Stimulated activated CD4-positive, alpha-beta T cell treated with anti-CD3 and anti-CD28 coated beads, Interleukin-1b, Interleukin-23, amount 100 ng/mL, for 1 hour (primary cell): Measurements from ENCODE around the gene CIB2.

Experiments used
- DNase-seq, 2 donors: peaks; one replicate each; pipeline ENCODE4 v3.0.0-alpha.2; 2020; ENCODE audit warnings: low read depth in 2 of 2

Gene CIB2

DNA sequence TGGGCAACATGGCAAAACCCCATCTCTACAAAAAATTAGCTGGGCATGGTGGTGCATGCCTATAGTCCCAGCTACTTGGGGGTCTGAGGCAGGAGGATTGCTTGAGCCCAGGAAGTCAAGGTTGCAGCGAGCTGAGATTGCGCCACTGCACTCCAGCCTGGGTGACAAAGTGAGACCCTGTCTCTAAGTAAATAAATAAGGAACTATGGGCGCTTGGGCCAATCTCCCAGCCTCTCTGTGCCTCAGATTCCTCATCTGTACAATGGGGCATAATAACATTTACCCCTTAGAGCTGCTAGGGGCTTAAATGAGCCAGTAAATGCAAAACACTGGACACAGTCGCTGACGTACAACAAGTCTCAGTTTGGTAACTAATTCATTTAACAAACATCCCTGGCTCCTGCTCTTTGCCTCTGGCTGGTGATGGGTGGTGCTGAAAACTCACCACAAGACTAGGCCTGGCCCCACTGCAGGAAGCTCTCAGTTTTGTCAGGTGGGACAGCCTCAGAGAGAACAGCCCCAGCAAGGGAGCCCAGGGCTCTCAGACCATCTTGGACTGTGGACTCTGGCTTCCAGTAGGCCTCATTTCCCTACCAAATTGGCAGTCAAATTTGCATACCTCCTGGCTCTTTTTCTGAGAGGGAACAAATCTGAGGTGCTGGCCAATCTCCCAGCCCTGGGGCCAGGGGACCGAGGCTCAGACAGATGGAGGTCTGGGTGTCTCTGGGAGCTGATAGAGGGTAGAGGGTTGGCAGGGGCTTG, 47.4 kb downstream of the CIB2 start:
- no peak for DNase-seq

DNA sequence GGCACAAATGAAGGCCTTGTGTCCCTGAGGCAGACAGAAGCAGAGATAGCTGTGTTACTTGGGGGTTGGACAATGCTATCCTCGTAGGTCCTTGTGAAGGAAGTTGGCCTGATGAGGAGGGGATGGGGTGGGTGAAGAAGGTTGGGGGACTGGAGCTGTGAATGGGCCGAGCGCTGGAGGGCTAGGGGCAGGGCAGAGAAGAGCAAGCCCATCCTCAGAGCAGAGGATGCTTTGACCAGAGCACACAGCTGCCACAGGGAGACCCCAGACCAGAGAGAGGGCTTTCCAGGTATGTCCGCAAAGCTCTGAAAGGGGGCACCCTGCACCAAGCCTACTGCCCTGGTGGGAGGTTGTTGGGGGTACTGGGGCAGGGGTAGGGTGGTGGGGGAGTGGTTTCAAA, 48.1 kb downstream of the CIB2 start:
- no peak for DNase-seq

DNA sequence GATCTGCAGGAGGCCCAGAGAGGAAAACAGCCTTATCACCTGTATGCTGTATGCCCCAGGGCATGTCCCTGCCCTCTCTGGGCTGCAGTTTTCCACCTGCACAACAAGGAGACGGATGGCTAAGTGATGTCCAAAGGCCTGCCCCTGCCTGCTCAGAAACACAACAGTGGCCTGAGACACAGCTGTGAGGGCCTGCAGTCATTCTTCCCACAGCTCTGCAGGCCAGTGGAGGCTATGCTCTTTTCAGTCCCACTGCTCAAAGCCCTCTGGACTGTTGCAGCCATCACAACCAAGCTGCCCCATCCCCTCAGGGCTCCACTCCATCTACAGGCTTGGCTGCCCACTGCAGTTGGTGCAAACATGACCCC, 48.5 kb downstream of the CIB2 start:
- no peak for DNase-seq

DNA sequence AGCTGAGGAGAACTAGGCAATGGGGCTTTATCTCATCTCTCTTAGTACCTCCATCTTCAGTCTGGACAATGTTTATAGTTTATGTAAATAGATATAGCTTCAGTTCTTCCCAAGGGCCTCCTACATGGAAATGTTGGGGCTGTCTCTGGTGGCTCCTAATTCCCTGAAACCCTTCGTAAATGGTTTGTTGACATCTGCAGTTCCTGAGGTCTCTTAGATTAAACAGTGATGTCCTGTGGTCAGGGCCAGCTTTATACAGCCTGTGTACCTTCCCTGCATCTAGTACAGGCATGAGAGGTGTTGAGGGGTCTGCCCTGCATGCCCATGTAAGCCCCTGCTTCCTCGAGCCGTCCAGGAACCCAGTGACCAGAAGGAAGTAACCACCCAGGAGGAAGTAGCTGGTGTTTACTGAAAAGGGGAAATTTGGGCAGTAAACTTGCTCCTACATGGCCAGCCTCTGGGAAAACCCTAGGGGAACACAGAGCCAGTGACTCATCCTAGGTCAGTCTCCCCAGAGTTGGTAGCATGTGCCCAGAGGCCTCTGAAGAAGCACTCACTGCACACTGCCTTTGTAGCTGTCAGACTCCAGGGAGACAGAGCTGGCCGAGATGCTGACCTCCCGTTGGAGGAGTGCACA, 49.0 kb downstream of the CIB2 start:
- DNase-seq: no peak

DNA sequence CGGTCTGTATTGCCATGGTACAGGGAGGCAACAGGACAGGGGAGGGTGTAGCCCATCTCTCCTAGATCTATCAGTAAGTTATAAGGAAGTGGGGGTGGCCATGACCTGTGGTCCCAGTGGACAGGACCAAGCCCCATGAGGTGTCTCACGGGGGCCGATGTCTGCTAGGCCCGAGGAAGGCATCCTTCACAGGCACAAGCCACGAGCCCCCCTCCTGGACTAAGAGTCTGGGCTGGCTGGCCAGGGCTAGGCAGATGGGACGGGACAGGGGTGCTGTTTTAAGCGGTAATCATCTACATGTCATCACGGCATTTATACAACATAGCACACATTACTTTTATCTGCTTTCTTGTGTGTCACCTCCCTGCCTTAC, 51.2 kb downstream of the CIB2 start:
- no peak for DNase-seq

DNA sequence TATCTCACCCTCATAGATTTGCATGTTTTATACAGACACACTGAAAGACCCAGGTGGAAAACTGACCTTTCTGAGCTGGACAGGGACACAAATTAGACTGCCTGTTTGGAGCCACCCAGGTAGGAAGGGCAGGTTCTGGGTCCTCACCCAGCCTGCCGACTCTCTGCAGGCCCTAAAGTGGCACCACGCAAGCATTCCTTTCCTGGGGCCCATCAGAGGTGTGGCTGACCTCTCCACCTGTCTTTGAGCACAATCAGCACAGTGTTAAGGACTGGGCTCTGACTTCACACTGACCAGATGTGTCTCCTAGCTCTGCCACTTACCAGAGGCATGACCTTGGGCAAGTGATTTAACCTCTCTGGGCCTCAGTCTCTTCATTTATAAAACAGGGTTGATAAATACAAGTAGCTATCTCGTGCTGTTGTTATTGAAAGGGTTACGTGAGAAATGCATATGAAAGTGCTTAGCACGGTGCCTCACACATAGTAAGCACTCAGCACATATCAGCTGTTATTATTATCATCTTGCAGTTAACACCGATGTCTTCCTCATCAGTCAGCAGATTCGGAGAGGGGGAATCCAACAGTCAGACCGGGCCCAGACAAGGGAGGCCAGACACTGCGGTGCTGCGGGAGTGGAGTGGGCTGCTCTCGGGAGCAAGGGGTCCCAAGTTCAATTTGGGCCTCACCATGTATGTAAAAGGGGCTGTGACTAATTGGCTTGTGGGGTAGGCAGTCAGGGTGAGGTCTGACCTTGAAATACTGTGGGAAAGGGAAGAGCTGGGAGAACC, 51.8 kb downstream of the CIB2 start:
- no peak for DNase-seq

DNA sequence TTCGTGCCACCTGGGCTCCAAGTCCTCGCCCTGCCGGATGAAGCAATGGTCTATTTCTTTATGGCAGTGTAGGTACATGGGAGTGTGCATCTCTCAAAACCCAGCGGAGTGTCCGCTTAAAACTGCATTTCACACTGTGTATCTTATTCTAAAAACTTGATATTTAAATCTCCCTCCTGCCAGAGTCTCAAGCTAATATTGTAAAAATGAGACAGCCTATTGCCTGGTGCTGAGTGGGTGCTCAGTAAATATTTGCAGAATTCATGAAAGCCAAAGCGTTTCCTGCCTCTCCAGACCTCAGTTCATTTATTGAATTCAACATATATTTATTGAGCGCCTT, 53.4 kb downstream of the CIB2 start:
- DNase-seq: no peak

DNA sequence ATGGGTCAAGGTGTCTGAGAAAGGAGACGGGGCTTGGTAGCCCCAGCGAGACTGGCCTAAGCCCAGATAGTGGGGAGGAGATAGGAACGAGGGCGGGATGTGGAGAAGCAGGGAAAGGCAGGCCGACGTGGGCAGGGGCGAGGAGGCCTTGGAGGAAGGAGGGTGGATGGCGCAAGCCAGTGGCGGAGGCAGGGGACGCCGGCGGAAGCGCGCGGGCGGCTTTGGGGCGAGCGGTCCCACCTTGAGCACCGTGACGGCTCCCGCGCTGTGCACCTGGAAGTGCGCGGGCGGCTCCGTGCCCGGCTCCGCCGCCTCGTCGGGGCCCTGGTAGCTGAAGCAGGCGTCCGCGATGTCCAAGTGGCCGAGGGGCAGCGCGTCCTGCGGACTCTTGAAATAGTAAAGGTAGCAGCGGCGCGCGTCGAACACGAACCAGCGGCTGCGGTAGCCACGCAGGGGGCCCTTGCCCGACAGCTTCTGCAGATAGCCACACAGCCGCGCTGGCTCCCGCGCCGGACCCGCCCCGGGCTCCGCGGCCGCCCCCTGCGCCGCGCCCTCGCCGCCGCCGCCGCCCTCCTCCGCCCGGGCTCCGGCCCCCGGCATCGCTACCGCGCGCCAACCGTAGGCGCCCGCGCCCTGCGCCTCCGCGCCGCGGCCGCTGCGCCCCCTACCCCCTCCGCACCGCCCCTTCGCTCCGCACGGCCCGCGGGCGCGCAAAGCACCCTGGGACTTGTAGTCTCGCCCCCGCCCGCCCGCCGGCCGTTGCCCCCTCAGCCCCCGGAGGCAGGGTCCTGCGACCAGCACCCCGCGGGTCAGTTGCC, 54.0 kb downstream of the CIB2 start, which contains the start of gene TBC1D2B:
Gene TBC1D2B (minus strand): TSS at position 659 of the 818 bp plus-strand sequence. CDS start 59 bp downstream, at position 600.
- DNase-seq: peak in 1 of 2 donors; percentile 48

DNA sequence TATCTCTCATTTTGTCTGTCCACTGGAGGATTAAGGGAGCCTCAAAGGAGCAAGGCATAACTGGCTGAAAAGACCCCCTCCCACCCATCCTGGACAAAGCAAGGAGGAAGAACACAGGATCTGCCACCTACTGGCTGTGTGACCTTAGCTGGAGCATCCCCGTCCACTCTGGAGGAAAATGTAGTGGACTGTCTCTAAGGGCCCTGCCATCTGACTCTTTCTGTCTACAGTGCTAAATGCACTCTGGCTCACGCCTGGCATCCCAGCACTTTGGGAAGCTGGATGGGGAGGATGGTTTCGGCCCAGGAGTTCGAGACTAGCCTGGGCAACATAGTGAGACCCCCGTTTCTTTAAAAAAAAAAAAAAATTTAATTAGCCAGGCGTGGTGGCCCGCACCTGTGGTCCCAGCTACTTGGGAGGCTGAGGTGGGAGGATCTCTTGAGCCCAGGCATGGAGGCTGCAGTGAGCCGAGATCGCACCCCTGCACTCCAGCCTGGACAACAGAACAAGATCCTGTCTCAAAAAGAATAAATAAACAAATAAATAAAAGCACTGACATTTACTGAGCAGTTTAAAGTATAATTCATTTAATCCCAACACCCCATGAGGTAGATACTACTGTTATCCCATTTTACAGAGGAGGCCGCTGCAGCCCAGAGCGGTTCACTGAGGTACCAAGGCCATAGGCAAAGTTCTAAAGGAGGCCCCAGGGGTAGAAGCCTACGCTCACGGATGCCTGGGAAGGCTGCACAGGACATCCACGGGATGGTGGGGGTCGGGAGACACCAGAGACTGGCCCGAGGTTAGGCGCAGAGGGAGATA, 54.8 kb downstream of the CIB2 start:
- no peak for DNase-seq

DNA sequence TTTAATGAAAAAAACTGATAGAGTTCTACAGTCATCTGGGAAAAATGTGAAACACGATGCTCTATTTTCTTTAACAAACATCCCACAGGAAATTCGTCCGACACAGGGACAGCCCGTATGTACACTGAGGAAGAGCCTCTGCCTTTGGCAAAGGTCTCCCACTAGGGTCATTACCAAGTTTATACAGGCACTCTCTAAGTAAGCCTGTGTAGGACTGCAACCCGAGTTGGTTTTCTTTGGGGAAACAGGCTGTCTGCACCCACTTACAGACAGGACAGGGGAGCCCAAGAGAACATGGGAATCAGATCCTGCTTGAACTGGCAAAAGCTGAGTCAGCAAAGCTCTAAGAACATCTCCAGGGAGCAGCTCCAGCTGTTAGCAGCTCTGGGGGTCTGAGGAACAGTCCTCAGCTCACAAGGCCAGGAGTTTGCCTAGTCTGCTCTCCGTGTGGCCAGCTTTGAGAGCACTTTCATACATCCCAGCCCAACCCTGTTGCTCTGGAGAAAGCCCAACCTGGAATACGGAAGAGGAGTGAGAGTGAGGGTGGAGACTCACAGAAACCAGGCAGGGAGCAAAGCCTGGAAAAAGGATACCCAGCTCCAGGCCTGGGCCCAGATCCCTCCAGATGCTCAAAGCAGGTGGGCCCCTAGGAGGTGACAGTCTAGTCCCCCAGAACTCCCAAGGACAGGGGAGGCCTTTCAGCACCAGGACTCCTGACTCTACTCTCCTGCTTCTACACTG, 55.6 kb downstream of the CIB2 start:
- no peak for DNase-seq

DNA sequence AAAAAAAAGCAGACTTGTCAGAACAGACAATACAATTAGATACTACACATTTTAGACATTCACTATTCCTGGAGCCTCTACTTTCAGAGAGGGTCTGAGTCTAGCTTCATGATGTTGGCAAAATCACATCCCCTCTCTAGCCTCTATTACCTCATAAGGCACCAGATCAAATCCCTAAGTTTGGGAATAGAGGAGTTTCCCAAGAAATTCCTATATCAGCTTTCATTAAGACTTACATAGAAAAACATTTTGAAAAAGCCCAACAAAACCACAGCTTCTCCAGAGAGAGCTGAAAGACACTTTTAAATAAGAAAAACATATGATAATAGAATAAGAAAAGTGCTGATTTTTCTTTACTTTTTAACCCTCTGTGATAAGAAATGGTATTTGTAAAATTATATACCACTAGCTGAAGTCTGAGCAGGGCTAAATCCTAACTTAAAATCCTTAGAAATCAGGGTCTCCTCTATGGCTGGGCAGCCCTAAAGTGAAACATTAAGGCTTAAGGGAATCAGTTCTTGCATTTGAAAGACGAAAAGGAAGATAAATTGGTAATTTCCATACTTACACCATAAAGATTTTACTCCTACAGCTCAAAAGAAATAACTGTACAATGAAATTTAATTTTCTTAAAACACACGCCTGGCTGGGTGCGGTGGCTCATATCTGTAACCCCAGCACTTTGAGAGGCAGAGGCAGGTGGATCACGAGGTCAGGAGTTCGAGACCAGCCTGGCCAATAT, 58.0 kb downstream of the CIB2 start:
- DNase-seq: no peak

DNA sequence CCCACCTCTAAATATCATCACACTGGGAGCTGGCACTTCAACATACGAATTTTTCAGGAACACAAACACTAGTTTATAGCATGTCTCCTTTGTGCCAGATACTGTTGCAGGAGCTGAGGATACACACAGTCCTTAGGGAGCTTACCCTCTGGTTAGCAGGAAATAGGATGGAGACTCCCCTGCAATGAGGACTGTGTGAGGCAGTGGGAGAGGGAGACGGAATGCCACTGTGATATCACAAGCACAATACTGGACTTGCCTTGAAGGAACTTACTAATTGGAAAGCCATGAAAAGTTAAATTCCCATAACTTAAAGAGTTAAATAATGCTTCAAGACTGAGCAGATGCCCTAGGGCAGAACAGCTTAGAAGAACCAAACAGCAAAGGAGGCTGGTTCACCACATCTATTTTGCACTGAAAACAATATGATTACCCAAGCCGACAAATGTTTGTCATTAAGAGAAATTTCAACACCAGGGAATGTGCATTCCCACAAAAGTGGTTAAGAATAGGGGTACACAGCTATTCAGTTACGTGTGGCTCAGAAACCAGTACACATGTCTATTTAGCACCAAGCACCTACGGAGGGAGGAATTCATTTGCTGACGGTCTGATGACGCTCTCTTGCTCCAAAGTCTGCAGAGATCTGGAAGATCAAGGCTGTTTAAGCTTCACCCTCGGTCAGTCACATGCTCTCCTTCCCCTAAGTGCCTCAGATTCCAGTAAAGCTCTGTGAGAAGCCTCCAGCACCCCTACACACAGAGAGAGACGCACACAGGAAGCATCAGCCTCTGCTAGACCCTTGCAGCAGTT, 59.0 kb downstream of the CIB2 start:
- DNase-seq: no peak

DNA sequence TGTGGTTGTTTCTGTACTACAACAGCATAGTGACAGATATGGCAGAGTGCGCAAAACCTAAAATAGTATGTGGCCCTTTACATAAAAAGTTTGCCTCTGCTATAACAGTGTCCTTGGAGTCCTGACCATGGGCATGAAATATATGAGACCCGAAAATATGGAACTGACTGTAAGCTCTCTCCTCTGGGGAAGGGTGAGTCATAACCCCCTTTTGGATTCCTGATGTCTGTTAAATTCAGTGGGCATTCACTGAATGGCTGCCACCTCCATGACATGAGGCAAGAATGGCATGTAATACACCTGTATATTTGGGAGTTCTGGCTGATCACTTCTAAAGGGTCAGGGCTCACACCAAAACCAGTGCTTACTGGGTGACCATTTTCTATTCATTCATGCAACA, 59.9 kb downstream of the CIB2 start:
- DNase-seq: no peak

DNA sequence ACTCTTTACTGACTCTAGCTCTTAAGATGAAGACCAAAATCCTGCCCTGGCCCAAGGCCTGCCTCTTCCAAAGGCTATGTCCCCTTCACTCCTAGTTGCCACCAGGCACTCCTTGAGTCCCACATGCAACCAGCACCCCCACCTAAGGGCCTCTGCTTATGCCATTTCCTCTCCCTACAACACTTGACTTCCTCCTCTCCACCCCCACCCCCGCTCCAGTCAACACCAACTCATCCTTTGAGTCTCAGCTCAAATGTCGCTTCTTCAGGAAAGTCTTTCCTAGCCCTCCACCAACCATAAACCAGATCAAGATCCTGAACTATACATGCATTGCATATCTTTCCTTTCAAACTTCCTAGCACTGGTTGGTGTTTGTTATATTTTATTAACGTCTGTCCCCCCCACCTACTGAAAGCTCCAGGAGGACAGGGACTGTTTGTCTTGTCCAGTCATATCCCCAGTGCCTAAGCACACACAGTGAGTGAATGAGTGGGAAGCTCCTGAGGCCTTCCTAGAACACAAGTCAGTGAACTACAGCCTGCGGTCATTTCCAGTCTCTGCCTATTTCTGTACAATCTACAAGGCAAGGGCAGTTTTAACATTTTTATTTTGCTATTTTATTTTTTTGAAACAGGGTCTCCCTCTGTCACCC, 61.1 kb downstream of the CIB2 start:
- DNase-seq: no peak

DNA sequence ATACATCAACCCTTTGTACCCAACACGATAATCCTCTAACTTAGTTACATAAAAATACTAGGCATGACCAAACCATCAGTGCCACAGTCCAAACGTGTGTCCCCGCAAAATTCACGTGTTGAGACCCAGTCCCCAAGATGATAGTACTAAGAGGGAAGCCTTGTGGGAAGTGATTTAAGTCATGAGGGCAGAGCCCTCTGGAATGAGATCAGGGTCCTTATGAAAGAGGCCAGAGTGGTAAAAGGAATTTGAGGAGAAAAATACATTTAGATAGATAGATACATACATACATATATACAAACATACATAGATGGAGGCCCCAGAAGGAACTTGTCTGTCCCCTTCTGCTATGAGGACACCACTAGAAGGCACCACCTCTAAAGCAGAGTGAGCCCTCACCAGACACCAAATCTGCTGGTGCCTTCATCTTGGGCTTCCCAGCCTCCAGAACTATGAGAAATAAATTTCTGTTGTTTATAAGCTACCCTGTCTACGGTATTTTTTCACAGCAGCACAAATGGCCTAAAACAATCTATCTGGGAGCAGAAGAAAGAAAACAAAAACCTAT, 61.7 kb downstream of the CIB2 start:
- no peak for DNase-seq

DNA sequence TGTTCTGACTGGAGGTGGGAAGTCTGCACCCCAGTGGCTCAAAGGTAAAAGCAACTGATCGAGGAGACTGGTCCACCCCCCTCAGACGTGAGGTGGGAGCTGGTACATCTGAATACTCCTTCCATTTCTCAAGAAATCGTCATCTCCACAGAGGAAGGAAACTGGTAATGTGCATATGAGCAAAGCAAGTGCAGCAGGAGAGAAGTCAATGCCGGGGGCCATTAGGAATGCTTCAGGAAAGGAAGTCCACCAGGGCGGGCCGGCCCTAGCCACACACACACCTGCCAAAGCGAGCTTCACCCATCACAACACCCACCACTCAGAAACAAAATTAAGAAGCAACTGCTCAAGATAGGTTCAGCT, 62.2 kb downstream of the CIB2 start:
- no peak for DNase-seq

DNA sequence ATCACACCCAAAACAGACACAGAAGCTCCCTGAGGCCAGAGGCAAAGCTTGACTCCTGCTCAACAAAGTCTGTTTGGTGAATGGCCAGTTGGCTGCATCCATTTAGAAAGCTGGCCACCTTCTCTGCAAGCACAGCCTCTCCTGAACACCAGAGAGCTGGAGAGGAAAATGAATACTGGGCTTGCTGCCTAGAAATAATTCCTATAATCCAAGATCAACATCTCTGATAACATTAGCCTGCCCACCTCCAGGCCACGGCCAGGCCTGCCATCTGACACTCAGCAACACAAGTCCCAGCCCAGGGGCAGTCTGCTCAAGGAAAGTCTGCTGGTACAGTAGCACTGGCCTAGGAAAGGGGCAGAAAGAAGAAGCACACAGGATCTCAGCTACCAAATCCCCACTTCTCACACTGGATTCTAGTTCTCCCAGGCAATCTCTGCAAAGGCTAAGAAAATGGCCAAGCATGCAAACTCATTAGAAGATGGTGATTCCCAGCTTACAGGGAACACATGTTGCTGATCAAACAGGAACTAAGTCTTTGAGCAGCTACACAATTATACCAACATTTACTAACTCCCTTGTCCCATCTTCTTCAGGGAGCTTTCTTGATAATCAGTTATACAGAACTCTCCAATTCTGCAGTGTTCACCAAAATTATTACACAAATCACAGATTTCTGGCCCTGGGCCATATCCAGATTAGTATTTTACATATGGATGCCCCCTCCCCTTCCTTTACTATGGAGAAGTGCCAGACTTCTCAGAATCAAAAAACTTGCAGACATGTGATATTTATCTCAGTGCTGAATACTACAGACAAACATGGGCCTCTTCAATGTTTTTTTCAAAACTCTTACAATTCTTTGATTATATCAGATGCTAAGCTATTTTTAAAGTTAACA, 63.7 kb downstream of the CIB2 start:
- DNase-seq: no peak
